OCI-LY7 (cell line): Measurements from ENCODE around the gene CISH. TPM values are rescaled to one million over a fixed set of nuclear protein-coding genes. Genes with fewer than 3 reads are reported as not detected.

Experiments
- BruUV-seq: library from RNA; stranded (reverse); fragments of 400-500 nt; replicated peaks from 2 replicates; lab custom pipeline; 2021; lab: Mats Ljungman, UMichigan
- CTCF ChIA-PET: fragments of 300-600 bp; sonication (Branson Sonifier 250); formaldehyde crosslinking; loops from one replicate; lab custom pipeline; 2022; ENCODE audit warnings: antibody characterized with exemption; ENCODE audit not compliant: unreplicated experiment; lab: Charles Lee
- POLR2A ChIA-PET: fragments of 300-600 bp; sonication (Branson Sonifier 250); formaldehyde crosslinking; loops from one replicate; lab custom pipeline; 2022; ENCODE audit warnings: antibody characterized with exemption; lab: Charles Lee
- DNase-seq: peaks from one replicate; pipeline ENCODE4 v3.0.0-alpha.2; 2015; ENCODE audit warnings: low spot score
- H2AFZ ChIP-seq: fragments of 200-600 bp; sonication (generic), shearing (Covaris generic); 2 replicates; pipeline ENCODE4 v1.6.1; 2014; ENCODE audit warnings: mild to moderate bottlenecking, antibody characterized with exemption, low read length, moderate library complexity
- H3K27ac ChIP-seq: fragments of 200-600 bp; sonication (generic); 2 replicates; pipeline ENCODE4 v1.5.1; 2014; ENCODE audit warnings: mixed run types, low read depth, mild to moderate bottlenecking, moderate library complexity, low read length, inconsistent platforms; ENCODE audit not compliant: poor library complexity, severe bottlenecking
- H3K36me3 ChIP-seq: fragments of 200-600 bp; sonication (generic); 2 replicates; pipeline ENCODE4 v1.6.1; 2014; ENCODE audit warnings: mild to moderate bottlenecking, antibody characterized with exemption, low read length, moderate library complexity, mixed read lengths; ENCODE audit not compliant: insufficient read depth
- H3K4me1 ChIP-seq: fragments of 200-600 bp; sonication (generic); 2 replicates; pipeline ENCODE4 v1.5.1; 2014; ENCODE audit warnings: mild to moderate bottlenecking, low read length; ENCODE audit not compliant: insufficient read depth, poor library complexity, severe bottlenecking
- H3K4me2 ChIP-seq: fragments of 200-600 bp; sonication (generic); 2 replicates; pipeline ENCODE4 v1.6.1; 2014; ENCODE audit warnings: mild to moderate bottlenecking, low read length
- H3K4me3 ChIP-seq: fragments of 200-600 bp; sonication (generic); 2 replicates; pipeline ENCODE4 v1.5.1; 2014; ENCODE audit warnings: mild to moderate bottlenecking, low read depth, low read length; ENCODE audit not compliant: poor library complexity, severe bottlenecking
- H3K79me2 ChIP-seq: fragments of 200-600 bp; sonication (generic); 2 replicates; pipeline ENCODE4 v1.6.1; 2016; ENCODE audit warnings: low read depth, mild to moderate bottlenecking, low read length, moderate library complexity, mixed read lengths; ENCODE audit not compliant: insufficient read depth
- H3K9me2 ChIP-seq: fragments of 200-600 bp; sonication (generic); 2 replicates; pipeline ENCODE4 v1.6.1; 2016; ENCODE audit warnings: mild to moderate bottlenecking, low read length, mixed read lengths; ENCODE audit not compliant: insufficient read depth
- H3K9me3 ChIP-seq: fragments of 200-600 bp; sonication (generic); 2 replicates; pipeline ENCODE4 v1.6.1; 2014; ENCODE audit warnings: mild to moderate bottlenecking, mixed run types, low read length, mixed read lengths
- H4K20me1 ChIP-seq: fragments of 200-600 bp; sonication (generic); 2 replicates; pipeline ENCODE4 v1.6.1; 2014; ENCODE audit warnings: mild to moderate bottlenecking, antibody characterized with exemption, low read length, moderate library complexity, mixed read lengths; ENCODE audit not compliant: insufficient read depth
- EZH2phosphoT487 ChIP-seq: fragments of 200-600 bp; sonication (generic); IDR thresholded peaks from 2 replicates; pipeline ENCODE4 v1.6.1; 2018; ENCODE audit warnings: low read depth, borderline replicate concordance, mild to moderate bottlenecking, mixed run types, antibody characterized with exemption, low read length, moderate library complexity, mixed read lengths
- intact Hi-C: fragments of 100-400 bp; cut with micrococcal nuclease; formaldehyde crosslinking; loops from one replicate; pipeline ENCODE4 v1.10.0; 2022; ENCODE audit not compliant: unreplicated experiment
- total RNA-seq, 2 experiments: library from RNA; depleted of rRNA in 1 of 2; stranded (reverse); fragments of >200 nt in 1 of 2; shearing (Covaris generic) in 1 of 2; gene quantifications; 2 replicates each; pipeline ENCODE4 v1.2.3, GENCODE V29; 2014 to 2022
- TF ChIP-seq, protein P1 (sequence below): fragments of 200-600 bp; sonication (generic); conservative IDR thresholded peaks from 2 replicates; pipeline ENCODE4 v1.5.1; 2014; ENCODE audit warnings: mild to moderate bottlenecking, antibody characterized with exemption, low read length, moderate library complexity, mixed read lengths

Gene CISH
- total RNA-seq, 2 experiments from 2014 or later = not detected

DNA sequence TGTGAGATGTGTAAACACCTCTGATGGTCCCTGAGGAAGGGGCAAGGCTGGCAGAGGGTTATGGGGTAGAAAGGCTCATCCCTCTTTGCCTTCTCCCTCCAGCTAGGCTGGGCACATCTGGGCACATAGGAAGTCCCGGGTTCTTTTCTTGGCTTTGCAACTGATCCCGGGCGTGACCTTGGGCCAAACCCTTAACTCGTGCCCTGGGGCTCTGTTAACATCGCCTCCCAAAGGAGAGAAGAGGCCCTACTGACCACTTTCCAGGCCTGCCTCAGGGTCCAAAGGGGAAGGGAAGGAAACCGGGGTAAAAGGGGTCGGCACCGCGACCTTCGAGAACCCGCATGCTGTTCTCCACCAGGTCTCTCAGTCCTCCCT, 44.6 kb downstream of the CISH start:
- peaks cover 9% of the 10 kb centered on the region; the same call in 1 of the 2 replicates for H3K79me2 ChIP-seq
- H4K20me1 ChIP-seq = 0 out of 2 replicates have a peak, but pooled peaks cover 8% of the 10 kb centered on the region
- H3K27ac ChIP-seq = no peak overlapping the region
- no TSS peak for BruUV-seq
- H3K4me1 ChIP-seq = peaks cover 25% of the 10 kb centered on the region
- TF ChIP-seq, protein P1, sequence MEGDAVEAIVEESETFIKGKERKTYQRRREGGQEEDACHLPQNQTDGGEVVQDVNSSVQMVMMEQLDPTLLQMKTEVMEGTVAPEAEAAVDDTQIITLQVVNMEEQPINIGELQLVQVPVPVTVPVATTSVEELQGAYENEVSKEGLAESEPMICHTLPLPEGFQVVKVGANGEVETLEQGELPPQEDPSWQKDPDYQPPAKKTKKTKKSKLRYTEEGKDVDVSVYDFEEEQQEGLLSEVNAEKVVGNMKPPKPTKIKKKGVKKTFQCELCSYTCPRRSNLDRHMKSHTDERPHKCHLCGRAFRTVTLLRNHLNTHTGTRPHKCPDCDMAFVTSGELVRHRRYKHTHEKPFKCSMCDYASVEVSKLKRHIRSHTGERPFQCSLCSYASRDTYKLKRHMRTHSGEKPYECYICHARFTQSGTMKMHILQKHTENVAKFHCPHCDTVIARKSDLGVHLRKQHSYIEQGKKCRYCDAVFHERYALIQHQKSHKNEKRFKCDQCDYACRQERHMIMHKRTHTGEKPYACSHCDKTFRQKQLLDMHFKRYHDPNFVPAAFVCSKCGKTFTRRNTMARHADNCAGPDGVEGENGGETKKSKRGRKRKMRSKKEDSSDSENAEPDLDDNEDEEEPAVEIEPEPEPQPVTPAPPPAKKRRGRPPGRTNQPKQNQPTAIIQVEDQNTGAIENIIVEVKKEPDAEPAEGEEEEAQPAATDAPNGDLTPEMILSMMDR = no peak
- no peak for TF ChIP-seq EZH2phosphoT487
- POLR2A ChIA-PET = no interaction called here
- no peak for DNase-seq
- H3K9me3 ChIP-seq = no peaks in the 10 kb centered on the region
- peak overlapping the region; percentile 87 for H3K4me2 ChIP-seq
- no peaks in the 10 kb centered on the region for H3K36me3 ChIP-seq
- intact Hi-C loops = loop anchor here (5.0 kb wide), 2 partner anchors 215 to 330 kb away; partner anchors contain the start of genes CYB561D2, GNAI2 and NPRL2
- CTCF ChIA-PET = interaction anchor here (0.6 kb wide), 2 partner anchors 50 to 199 kb away, joined by 3 to 6 read pairs; partner anchors contain the start of gene MAPKAPK3
- no peaks in the 10 kb centered on the region for H3K9me2 ChIP-seq
- peak overlapping the region; percentile 95 for H3K4me3 ChIP-seq
- peak overlapping the region; percentile 90 for H2AFZ ChIP-seq

DNA sequence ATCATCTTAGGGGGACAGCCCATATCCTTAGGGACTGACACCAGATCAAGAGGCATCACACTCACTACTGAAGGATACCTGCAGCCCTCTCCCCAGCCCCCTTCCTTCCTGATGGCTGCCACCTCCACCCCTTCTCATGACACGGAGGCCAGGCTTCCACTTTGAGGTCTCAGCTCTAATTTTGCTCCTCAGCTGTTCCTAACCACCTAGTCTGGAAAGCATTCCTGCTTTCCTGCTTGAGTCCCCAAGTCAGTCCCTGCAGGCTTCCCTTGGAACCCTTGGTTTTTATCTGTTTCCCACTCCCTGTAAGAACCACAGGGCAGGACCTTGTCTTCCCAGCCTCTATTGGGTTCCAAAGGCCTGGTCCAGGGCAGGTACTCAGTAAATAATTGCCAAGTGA, 47.3 kb downstream of the CISH start:
- no peaks in the 10 kb centered on the region; the same call in 1 of the 2 replicates for H4K20me1 ChIP-seq
- no peak overlapping the region for H3K27ac ChIP-seq
- no peaks in the 10 kb centered on the region for H3K36me3 ChIP-seq
- intact Hi-C loops = no loop called here
- no TSS peak for BruUV-seq
- no peak for TF ChIP-seq EZH2phosphoT487
- TF ChIP-seq, protein P1 = no peak
- no peak overlapping the region for H3K4me2 ChIP-seq
- POLR2A ChIA-PET = no interaction called here
- CTCF ChIA-PET = no interaction called here
- H3K4me3 ChIP-seq = no peak overlapping the region
- H3K79me2 ChIP-seq = no peaks in the 10 kb centered on the region
- H3K9me3 ChIP-seq = no peaks in the 10 kb centered on the region
- no peak overlapping the region for H2AFZ ChIP-seq
- no peaks in the 10 kb centered on the region for H3K9me2 ChIP-seq
- peaks cover 15% of the 10 kb centered on the region for H3K4me1 ChIP-seq
- DNase-seq = no peak

DNA sequence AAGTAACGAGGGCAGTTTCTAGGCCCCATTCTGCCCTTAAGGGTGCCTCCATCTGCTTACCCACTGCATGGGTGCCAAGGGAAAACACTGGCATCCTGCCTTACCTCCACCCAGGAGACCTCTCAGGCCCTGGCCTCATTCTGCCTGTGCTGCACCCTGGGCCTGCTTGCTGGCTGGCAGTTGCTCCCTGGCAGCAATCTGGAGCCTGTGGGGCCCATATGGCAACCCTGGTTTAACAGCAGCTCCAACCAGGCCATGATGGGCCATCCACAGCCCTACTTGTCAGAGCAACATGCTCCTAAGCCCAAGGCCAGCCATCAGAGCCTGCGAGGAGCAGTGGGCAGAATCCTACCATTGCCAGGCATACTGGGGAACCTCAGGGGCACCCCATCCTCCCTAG, 47.7 kb downstream of the CISH start:
- Histone ChIP-seq H3K27ac (no peak overlapping the region), H3K4me1 (peaks cover 15% of the 10 kb centered on the region), H4K20me1 (no peaks in the 10 kb centered on the region; the same call in 1 of the 2 replicates), H3K36me3 (no peaks in the 10 kb centered on the region), H2AFZ (no peak overlapping the region), H3K4me3 (no peak overlapping the region), H3K9me2 (no peaks in the 10 kb centered on the region), H3K79me2 (no peaks in the 10 kb centered on the region), H3K9me3 (no peaks in the 10 kb centered on the region), H3K4me2 (no peak overlapping the region)
- CTCF ChIA-PET = no interaction called here
- intact Hi-C loops = no loop called here
- DNase-seq = no peak
- TF ChIP-seq, protein P1 = no peak
- TF ChIP-seq EZH2phosphoT487 = no peak
- no TSS peak for BruUV-seq
- POLR2A ChIA-PET = interaction anchor here (0.9 kb wide), 1 partner anchor 88 kb away, joined by 4 read pairs; no protein-coding TSS in a partner anchor
